ENCODE results near the gene ALG8. TPM values are rescaled to one million over a fixed set of nuclear protein-coding genes. Genes with fewer than 3 reads are reported as not detected.

Gene ALG8
- total and polyA plus RNA-seq, 2 of the 8 experiments (the other 6 are each of a cell fraction or from before 2014, with no cell fraction given): 66.7 to 84.3 TPM

DNA sequence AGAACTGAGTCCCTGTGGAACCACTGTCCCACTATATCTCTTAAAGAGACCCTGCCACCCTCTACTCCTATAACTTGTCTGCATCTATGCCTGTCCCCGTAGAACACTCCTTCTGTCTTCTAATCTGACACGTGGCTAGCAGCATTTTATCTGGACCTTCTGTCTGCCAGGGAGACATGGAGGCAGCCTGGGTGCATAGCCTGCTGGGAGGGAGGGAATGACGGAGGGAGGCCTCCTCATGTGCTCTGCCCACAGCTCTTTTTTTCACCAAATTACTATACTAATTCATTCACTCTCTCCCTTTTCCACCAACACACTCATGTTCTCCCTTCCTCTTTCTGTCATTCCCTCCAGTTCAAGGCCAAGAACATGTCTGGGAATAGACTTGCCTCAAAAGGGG is 83.3 kb downstream of the ALG8 start:
- 86% methylated on average over 3 of the region's 3 CpGs; no CpG with 5 or more reads in 1 of the 2 experiments for WGBS, 2 experiments (ENCODE audit: extremely low coverage in 1 of 2, insufficient coverage in 1 of 2, insufficient read length in 1 of 2, insufficient replicate concordance in 2 of 2, low coverage in 1 of 2, low lambda C conversion rate in 2 of 2, missing lambda C conversion rate in 1 of 2)

More for the DNA sequence above, 83.3 kb downstream of the ALG8 start:
- Histone ChIP-seq H2BK120ac (replicated peaks; ENCODE audit: low read depth, low read length) (no peak overlapping the region), H2BK12ac (ENCODE audit: low read depth, low read length) (no peak overlapping the region), H3K14ac (ENCODE audit: insufficient read length) (no peak overlapping the region), H3K27ac (ENCODE audit: low read depth, low read length) (no peak overlapping the region), H3K4me1 (replicated peaks in 1 of 4; ENCODE audit: control insufficient read depth in 3 of 4, insufficient read depth in 4 of 4, low read length in 3 of 4) (no peaks in the 10 kb centered on the region; a peak in 1 of 7 replicates), H2AFZ (ENCODE audit: low read length) (no peak overlapping the region), H3K4ac (replicated peaks; ENCODE audit: insufficient read length, low read depth, low read length) (no peak overlapping the region), H3K79me1 (ENCODE audit: low read depth, low read length) (no peaks in the 10 kb centered on the region), H3K36me3 (ENCODE audit: control insufficient read depth in 2 of 4, insufficient read depth in 4 of 4, low read length in 3 of 4) (no peaks in the 10 kb centered on the region), H4K8ac (ENCODE audit: extremely low read depth, insufficient read depth, low read length) (no peak overlapping the region), H3K18ac (ENCODE audit: extremely low read depth, low read length) (no peak overlapping the region), H2BK5ac (ENCODE audit: low read depth, low read length) (no peak overlapping the region), H3K27me3 (replicated peaks in 1 of 4; ENCODE audit: control insufficient read depth in 3 of 4, extremely low read depth in 1 of 4, insufficient read depth in 3 of 4, low read length in 3 of 4) (no peaks in the 10 kb centered on the region), H4K91ac (replicated peaks; ENCODE audit: insufficient read length, low read length) (no peak overlapping the region), H4K20me1 (replicated peaks in 1 of 2; ENCODE audit: control insufficient read depth in 1 of 2, insufficient read depth in 2 of 2, low read length in 2 of 2) (no peaks in the 10 kb centered on the region), H3K23ac (ENCODE audit: insufficient read length) (no peak overlapping the region), H3K9me3 (ENCODE audit: insufficient read depth in 2 of 2, low read depth in 1 of 2, low read length in 1 of 2) (no peaks in the 10 kb centered on the region), H2BK20ac (ENCODE audit: low read length) (no peak overlapping the region), H3K4me2 (ENCODE audit: insufficient read depth in 1 of 2, low read depth in 2 of 2, low read length in 2 of 2) (no peak overlapping the region), H3K9ac (replicated peaks in 1 of 4; ENCODE audit: extremely low read depth in 1 of 4, low read depth in 3 of 4, low read length in 3 of 4) (no peak overlapping the region), H3K23me2 (ENCODE audit: low read depth, low read length) (no peaks in the 10 kb centered on the region), H3K79me2 (ENCODE audit: control insufficient read depth in 1 of 2, insufficient read depth in 2 of 2, low read length in 2 of 2) (no peaks in the 10 kb centered on the region), H2BK15ac (ENCODE audit: low read length) (no peak overlapping the region), H3K4me3 (ENCODE audit: extremely low read depth in 1 of 4, insufficient read depth in 2 of 4, low read depth in 3 of 4, low read length in 4 of 4) (no peak overlapping the region), H3K56ac (replicated peaks; ENCODE audit: insufficient read length, low read depth, low read length) (no peak overlapping the region), H2AK5ac (ENCODE audit: low read depth, low read length) (no peak overlapping the region), H4K5ac (ENCODE audit: insufficient read length, low read depth, low read length) (no peak overlapping the region)
- TF ChIP-seq TEAD4 (IDR thresholded peaks at IDR 0.05; ENCODE audit: low read depth, low read length) (no peak), CHD2 (IDR thresholded peaks at IDR 0.05; ENCODE audit: low read length) (no peak)
- FAIRE-seq: no peak
- POLR2A ChIA-PET (ENCODE audit: partially characterized antibody): interaction anchor here (1.6 to 2.0 kb wide), 3 partner anchors 10 to 24 kb away, joined by 4 to 6 read pairs (median 5); partner anchors contain the start of gene NDUFC2
- CTCF ChIA-PET (ENCODE audit: partially characterized antibody): interaction anchor here (0.7 to 5.2 kb wide), 3 partner anchors 11 to 530 kb away, joined by 3 to 29 read pairs (median 4); no protein-coding TSS in a partner anchor
- no peak for DNase-seq (ENCODE audit: low read depth in 1 of 2, low spot score in 2 of 2)
